ENCODE data around the gene SLC32A1.

GRCh38 chr20:38729767-38730166, 5.5 kb downstream of the SLC32A1 start:
- TF ChIP-seq CTCF (conservative IDR thresholded peaks at IDR 0.05; ENCODE audit: low read length): no peak
- no peak for TF ChIP-seq EZH2phosphoT487 (IDR thresholded peaks at IDR 0.05; ENCODE audit: borderline replicate concordance)
